HUES64 (cell line): ENCODE results near the gene ASB6.

ENCODE experiments used
- H3K27ac ChIP-seq: 2 replicates; pipeline ENCODE4 v1.7.0; 2013; ENCODE audit warnings: low read depth, low read length, inconsistent platforms
- H3K27me3 ChIP-seq: 2 replicates; pipeline ENCODE4 v1.6.1; 2013; ENCODE audit warnings: mild to moderate bottlenecking, low read length; ENCODE audit not compliant: insufficient read depth
- H3K36me3 ChIP-seq: 2 replicates; pipeline ENCODE4 v1.6.1; 2013; ENCODE audit warnings: mild to moderate bottlenecking, low read length; ENCODE audit not compliant: insufficient read depth
- H3K4me1 ChIP-seq: 2 replicates; pipeline ENCODE4 v1.6.1; 2013; ENCODE audit warnings: mild to moderate bottlenecking, low read length, moderate library complexity; ENCODE audit not compliant: insufficient read depth
- H3K4me3 ChIP-seq: 2 replicates; pipeline ENCODE4 v1.5.1; 2013; ENCODE audit warnings: mild to moderate bottlenecking, low read length, moderate library complexity
- H3K9ac ChIP-seq: 2 replicates; pipeline ENCODE4 v1.6.1; 2013; ENCODE audit warnings: mild to moderate bottlenecking, low read depth, low read length
- H3K9me3 ChIP-seq: 2 replicates; pipeline ENCODE4 v1.6.1; 2013; ENCODE audit warnings: low read depth, low read length; ENCODE audit not compliant: insufficient read depth
- WGBS: fragments of 150-250, 120-280 bp; methylation state at CpG from one replicate; pipeline ENCODE4 v1.1.7; 2013; ENCODE audit warnings: missing lambda C conversion rate; 5-methylcytosine and 5-hydroxymethylcytosine counted together

ASB6 gene

GRCh38 chr9:129612123-129612522, 29.8 kb downstream of the ASB6 start:
- Histone ChIP-seq H3K4me1 (no peaks in the 10 kb centered on the region), H3K9ac (no peak overlapping the region), H3K27me3 (no peaks in the 10 kb centered on the region; the same call in 1 of the 2 replicates), H3K4me3 (no peak overlapping the region), H3K27ac (no peak overlapping the region), H3K9me3 (no peaks in the 10 kb centered on the region), H3K36me3 (no peaks in the 10 kb centered on the region)
- WGBS, result 84% methylated on average over 7 of the region's 7 CpGs

- no peaks in the 10 kb centered on the region for H3K36me3 ChIP-seq
- WGBS, result 39% methylated on average over 12 of the region's 12 CpGs
- no peak overlapping the region for H3K27ac ChIP-seq
- peak overlapping the region; percentile 56 for H3K4me3 ChIP-seq
- H3K27me3 ChIP-seq, result no peaks in the 10 kb centered on the region; the same call in 1 of the 2 replicates
- no peaks in the 10 kb centered on the region for H3K9me3 ChIP-seq
- H3K4me1 ChIP-seq, result no peaks in the 10 kb centered on the region
- no peak overlapping the region for H3K9ac ChIP-seq
These were observed 30.6 kb downstream of the ASB6 start for GRCh38 chr9:129611307-129611800.

GRCh38 chr9:129610473-129611306, 31.3 kb downstream of the ASB6 start:
- H3K4me3 ChIP-seq, result peak overlapping the region; percentile 56
- H3K9ac ChIP-seq, result peak overlapping the region; percentile 46
- peak overlapping the region; percentile 56 for H3K27ac ChIP-seq
- no peaks in the 10 kb centered on the region for H3K36me3 ChIP-seq
- H3K27me3 ChIP-seq, result no peaks in the 10 kb centered on the region; the same call in 1 of the 2 replicates
- H3K4me1 ChIP-seq, result no peaks in the 10 kb centered on the region
- no peaks in the 10 kb centered on the region for H3K9me3 ChIP-seq
- WGBS, result under 1% methylated on average over 66 of the region's 66 CpGs

GRCh38 chr9:129610213-129610472, 31.8 kb downstream of the ASB6 start:
- H3K27me3 ChIP-seq, result no peaks in the 10 kb centered on the region; the same call in 1 of the 2 replicates
- no peaks in the 10 kb centered on the region for H3K4me1 ChIP-seq
- peak overlapping the region; percentile 56 for H3K27ac ChIP-seq
- peak overlapping the region; percentile 56 for H3K4me3 ChIP-seq
- H3K9ac ChIP-seq, result peak overlapping the region; percentile 46
- no peaks in the 10 kb centered on the region for H3K9me3 ChIP-seq
- whole genome bisulfite sequencing, result under 1% methylated on average over 24 of the region's 24 CpGs
- H3K36me3 ChIP-seq, result no peaks in the 10 kb centered on the region

- Histone ChIP-seq H3K27ac (no peak overlapping the region), H3K36me3 (no peaks in the 10 kb centered on the region), H3K4me3 (peak overlapping the region; percentile 21; the same call in 1 of the 2 replicates), H3K9ac (no peak overlapping the region), H3K27me3 (no peaks in the 10 kb centered on the region; the same call in 1 of the 2 replicates), H3K4me1 (0 out of 2 replicates have a peak, but pooled peaks cover 2% of the 10 kb centered on the region), H3K9me3 (no peaks in the 10 kb centered on the region)
- WGBS, result 27% methylated on average over 22 of the region's 30 CpGs
These were observed 32.3 kb downstream of the ASB6 start for GRCh38 chr9:129609486-129610212.

GRCh38 chr9:129608561-129609481, 33.1 kb downstream of the ASB6 start:
- Histone ChIP-seq H3K9ac (no peak overlapping the region), H3K36me3 (no peaks in the 10 kb centered on the region), H3K27me3 (no peaks in the 10 kb centered on the region; the same call in 1 of the 2 replicates), H3K4me3 (no peak overlapping the region), H3K27ac (no peak overlapping the region), H3K4me1 (0 out of 2 replicates have a peak, but pooled peaks cover 2% of the 10 kb centered on the region), H3K9me3 (no peaks in the 10 kb centered on the region)
- 75% methylated on average over 27 of the region's 27 CpGs for WGBS

- H3K9ac ChIP-seq, result no peak overlapping the region
- H3K9me3 ChIP-seq, result no peaks in the 10 kb centered on the region
- no peaks in the 10 kb centered on the region for H3K36me3 ChIP-seq
- H3K4me3 ChIP-seq, result no peak overlapping the region
- H3K27me3 ChIP-seq, result no peaks in the 10 kb centered on the region; the same call in 1 of the 2 replicates
- no peak overlapping the region for H3K27ac ChIP-seq
- 0 out of 2 replicates have a peak, but pooled peaks cover 7% of the 10 kb centered on the region for H3K4me1 ChIP-seq
- 78% methylated on average over 6 of the region's 6 CpGs for WGBS
These were observed 34.9 kb downstream of the ASB6 start for GRCh38 chr9:129607027-129607387.

- no peak overlapping the region for H3K27ac ChIP-seq
These were observed 35.6 kb downstream of the ASB6 start for GRCh38 chr9:129606161-129607026.

GRCh38 chr9:129604766-129605163, 37.2 kb downstream of the ASB6 start:
- no peak overlapping the region for H3K27ac ChIP-seq
- 93% methylated on average over 7 of the region's 8 CpGs for WGBS
- H3K27me3 ChIP-seq, result no peaks in the 10 kb centered on the region; the same call in 1 of the 2 replicates
- no peaks in the 10 kb centered on the region for H3K36me3 ChIP-seq
- no peak overlapping the region for H3K4me3 ChIP-seq
- 0 out of 2 replicates have a peak, but pooled peaks cover 7% of the 10 kb centered on the region for H3K4me1 ChIP-seq
- H3K9ac ChIP-seq, result no peak overlapping the region
- H3K9me3 ChIP-seq, result no peaks in the 10 kb centered on the region

More at GRCh38 chr9:129606161-129607026, 35.6 kb downstream of the ASB6 start:
- Histone ChIP-seq H3K9ac (no peak overlapping the region), H3K9me3 (no peaks in the 10 kb centered on the region), H3K4me1 (0 out of 2 replicates have a peak, but pooled peaks cover 7% of the 10 kb centered on the region), H3K4me3 (no peak overlapping the region), H3K36me3 (no peaks in the 10 kb centered on the region), H3K27me3 (no peaks in the 10 kb centered on the region; the same call in 1 of the 2 replicates)
- 90% methylated on average over 15 of the region's 15 CpGs for WGBS
